AG08395 (cell line): ENCODE results near the gene GATAD2B.
"Not testable (repeated sequence)": the region's sequence is repeated elsewhere in the genome, so short reads cannot be mapped to it uniquely, and the experiment has no call there.

Experiments
- DNase-seq: peaks from one replicate; pipeline ENCODE4 v3.0.0; 2012; ENCODE audit warnings: mixed read lengths, low spot score

GATAD2B gene

DNA sequence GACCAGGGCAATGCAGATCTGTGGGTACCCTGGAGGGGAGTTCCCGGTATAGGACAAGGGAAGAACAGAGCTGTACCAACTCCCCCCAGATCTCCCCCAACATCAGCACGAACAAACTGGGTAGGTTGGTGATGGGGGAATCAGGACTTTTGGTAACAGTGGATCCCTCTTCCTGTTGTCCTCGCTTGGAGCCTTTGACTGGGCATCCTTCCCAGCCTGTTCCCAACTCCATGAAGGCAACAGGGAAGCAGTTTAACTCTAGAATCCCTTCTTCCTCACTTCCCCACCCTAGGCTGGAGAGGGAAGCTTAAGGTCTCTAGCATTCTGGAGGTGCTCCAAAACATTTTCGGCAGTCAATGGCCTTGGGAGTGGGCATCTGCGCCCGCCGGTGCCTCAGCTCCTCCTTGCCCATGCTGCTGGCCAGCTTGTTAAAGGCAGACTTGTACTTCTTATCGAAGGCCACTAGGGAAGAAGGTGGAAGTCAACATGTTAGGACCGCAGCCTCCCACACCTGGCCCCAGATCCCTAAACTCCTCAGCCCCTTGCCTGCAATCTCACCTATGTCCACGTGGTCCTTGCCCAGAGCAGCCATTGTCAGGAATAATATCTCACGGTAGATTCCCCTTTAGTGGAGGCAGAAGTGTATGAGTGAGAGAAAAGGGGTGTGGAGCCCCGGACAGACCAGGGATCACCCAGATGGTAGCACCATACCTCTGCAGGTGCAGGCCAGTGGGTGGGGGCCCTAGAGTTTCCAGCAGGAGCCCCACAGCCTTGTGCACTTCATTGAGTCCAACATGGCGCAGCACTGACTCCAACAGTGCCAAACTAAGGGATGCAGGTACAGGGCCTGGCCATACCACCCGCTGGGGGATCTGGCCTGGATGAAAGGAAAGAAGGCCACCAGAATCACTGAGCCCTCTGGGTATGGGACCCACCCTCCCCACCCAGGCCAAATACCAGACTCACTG, 7.5 kb upstream of the GATAD2B start:
- no peak for DNase-seq

DNA sequence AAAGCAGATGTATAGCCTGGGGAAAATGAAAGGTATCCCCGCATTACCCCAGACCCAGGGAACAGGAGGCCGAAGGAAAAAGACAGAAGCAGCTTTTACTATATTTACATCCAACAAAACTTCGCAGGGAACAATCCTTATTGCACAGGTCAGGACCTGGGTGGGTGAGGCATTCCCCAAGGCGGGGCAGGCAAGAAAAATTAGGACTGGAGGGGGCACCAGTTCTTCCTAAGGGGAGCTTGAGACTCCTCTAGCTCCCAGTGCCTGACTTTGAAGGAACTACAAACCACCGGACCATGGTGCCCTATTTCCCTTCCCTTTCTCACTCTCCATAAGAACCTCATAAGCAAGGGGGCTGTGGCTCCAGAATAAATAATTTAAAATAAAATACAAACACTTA, 6.7 kb upstream of the GATAD2B start:
- DNase-seq, result no peak

DNA sequence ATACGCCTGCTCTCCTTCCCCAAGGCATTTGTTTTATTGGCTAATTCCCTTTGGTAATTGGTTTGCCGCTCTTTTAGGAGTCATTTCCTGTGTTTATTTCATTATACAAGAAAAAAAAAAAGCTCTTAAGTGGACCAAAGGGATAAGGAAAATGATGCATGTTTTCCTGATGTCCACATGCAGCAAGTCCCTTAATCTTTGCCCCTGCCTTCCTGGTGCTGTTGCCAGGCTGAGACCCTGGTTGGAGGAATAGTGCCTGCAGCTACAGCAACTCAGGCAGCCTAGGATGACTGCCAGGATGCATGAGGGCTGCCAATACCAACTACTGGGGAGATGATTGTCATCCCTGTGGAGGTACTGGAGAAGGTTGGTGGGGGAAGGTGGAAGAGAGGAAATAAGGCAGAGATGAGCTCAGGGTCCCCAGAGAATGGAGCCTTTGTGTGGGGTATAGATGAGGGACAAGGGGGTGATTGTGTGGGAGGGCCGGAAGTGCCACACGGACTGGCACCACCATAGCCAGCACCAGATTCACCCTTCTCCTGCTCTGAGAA, 6.1 kb upstream of the GATAD2B start:
- no peak for DNase-seq

DNA sequence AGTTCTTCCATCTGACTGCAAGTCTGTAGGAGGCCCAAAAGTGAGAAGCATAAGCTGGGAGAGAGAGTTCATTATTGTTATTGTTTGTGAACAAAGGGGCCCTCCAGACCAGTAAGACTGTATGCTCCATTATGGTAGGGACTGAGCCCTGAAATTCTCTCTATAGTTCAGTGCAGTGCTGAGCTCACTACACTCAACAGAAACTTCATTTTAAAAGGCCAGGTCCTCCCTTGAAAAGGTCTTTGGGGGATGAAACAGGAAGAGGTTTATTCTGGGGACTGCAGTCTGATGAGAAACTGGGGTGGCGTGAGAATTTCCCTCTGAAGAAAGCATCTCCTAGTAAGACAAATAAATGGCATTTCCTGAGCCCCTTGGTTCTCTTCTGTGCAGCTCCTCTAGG, 5.5 kb upstream of the GATAD2B start:
- no peak for DNase-seq

GRCh38 chr1:153926405-153926804, 3.6 kb upstream of the GATAD2B start:
- DNase-seq, result no peak

DNA sequence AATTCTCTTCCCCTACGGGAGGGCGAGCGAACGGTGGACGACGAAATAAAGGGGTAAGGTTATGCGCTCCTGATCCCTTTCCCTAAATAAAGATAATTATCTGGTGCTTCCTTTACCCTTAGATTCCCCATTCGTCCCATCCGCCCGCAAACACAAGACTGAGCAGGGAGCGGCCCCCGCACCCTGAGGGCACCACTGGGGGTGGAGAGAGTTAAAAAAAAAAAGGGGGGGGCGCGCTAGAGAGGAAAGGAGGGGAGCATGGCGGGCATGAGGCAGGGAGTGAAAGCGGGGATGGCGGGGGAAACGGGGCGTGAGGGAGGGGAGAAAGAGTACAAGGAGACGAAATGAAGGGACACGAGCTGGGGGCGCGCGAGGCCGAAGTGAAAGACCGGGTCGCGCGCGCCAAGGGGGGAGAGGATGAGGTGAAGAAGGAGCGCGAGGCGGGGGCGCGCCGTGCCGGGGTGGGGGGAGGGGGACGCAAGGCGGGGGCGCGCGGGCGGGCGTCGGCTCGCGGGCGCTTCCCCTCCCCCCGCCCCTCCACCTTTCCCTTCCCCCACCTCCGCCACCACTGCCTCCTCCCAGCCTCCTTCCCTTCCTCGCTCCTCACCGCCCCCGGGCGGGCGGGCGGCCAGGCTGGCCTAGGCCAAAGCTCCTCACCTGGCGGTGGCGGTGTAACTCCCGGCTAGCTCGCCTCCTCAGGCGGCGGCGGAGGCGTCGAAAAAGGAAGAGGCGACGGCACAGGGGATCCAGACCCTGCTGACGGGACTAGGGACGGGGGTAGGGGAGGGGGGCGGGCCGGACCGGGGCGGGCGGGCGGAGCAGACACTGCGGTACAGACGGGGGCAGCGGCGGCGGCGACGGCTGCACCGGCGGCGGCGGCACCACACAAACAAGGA, 448 bp downstream of the GATAD2B start:
- peak; percentile 21 for DNase-seq

DNA sequence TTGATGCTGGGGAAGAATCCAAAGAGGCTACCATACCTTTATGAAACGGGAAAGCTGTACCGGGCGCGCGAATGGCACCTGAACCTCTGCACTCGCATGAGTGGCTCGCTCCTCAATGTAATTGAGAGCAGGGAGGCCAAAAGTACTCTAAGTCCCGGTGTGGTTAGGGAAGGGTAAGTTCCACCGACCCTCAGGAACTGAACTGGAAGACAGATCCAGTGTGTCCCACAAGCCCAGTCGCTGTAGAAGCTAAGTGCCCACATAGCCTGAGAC, 1.0 kb downstream of the GATAD2B start:
- no peak for DNase-seq

DNA sequence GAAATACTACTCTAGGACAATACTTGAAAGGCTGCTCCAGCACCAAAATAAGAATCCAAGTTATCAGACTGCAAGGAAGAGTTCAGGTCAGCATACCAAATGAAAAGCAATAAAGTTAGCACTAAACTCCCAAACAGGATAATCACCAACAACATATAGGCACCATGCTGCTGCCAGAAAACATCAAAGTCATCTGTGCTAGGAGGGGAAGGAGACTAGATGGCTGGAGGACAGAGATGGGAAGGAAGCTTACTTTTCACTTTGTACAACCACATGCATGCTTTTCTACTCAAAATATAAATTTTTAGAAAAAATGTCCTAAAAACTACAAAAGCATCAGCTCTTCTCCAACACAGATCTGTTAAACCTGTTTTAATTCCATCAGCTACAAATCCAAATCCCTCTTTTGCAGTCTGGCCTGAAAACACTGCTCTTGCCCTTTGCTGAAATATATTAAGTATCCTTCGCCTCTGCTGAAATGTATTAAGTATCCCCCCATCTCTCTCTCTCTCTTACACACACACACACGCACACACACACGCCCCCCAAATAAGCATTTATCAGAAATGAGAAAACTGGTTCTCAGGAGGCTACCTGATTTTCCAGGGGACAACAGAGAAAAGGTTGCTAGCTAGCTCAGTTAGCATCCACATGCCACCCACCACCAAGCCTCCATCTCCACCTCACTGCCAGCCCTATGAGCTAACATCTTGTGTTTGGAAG, 1.5 kb downstream of the GATAD2B start:
- DNase-seq, result no peak

DNA sequence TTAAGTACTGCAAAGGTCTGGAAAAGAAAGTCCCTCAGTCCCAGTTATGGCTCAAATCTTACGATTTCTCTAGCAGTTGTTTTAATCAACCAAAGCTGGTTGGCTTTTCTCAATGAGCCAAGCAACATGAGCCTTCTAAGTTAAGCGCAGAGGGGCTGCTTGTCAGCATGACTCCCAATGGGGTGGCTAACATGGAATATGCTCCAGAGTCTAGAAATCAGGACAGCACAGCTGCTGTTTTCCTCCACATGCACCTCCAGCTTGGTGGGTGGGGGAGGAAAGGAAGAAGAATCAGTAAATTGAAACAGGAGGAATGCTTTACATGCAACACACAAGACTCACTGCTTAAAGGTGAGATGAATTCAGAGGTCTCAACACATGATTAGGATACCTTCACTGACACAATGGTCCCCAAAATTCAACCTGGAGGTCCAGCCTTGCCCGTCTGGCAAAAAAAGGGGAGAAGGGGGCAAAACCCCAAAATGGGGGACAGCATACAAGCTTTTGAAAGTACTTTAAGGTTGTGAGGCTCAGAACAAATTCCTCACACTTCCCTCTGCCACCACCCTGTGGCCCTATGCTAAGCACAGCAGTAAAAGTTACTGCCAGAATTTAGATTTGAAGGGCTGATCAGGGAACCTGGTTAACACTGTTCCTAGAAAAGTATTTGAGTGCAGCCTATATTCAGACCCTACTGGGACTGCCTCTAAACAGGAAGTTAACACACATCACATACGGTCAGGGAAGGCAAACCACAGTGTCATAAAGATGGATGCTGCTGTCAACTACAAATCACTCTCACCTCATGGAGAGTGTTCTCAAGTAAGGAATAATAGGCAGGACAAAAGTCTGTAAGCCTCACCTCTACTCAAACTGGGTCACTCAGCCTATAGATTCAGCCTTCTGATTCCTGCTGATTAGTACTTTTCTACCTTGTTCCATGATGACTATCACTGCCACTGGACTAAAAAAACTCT, 2.6 kb downstream of the GATAD2B start:
- DNase-seq, result peak; percentile 19

GRCh38 chr1:153916297-153916696, 6.5 kb downstream of the GATAD2B start:
- DNase-seq, result no peak

DNA sequence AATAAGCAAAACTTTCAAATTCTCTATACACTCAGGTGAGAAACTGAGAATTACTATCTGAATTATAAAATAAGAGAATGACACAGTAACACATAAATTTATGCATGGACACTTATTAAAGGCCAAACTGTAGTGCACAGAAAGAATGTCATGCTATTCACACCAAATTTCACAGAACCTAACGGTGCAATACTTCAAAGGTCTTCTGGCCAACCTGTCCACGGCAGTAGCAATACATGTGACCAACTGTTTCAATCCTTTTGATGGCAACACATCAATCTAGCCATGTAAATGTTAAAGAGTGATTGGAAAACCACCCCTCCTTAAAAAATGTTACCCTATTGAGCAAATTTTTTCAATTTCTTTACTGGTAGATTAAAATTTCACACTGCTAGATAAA, 10.4 kb downstream of the GATAD2B start:
- no peak for DNase-seq

- not testable (repeated sequence) for DNase-seq
Measured at GRCh38 chr1:153910560-153910959, 12.2 kb downstream of the GATAD2B start.

- DNase-seq, result no peak
Measured at GRCh38 chr1:153908071-153908470, 14.7 kb downstream of the GATAD2B start.

DNA sequence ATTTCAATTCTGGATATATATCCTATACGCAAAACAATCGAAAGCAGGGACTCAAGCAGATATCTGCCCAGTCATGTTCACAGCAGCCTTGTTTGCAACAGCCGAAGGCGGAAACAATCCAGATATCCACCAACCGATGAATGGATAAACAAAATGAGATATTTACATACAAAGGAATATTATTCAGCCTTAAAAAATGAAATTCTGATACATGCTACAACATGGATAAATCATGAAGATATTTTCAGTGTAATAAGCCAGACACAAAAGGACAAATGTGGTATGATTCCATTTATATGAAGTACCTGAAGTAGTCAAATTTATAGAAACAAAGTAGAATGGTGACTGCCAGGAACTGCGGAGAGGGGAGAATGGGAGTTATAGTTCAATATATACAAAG, 15.6 kb downstream of the GATAD2B start:
- DNase-seq, result no peak

DNA sequence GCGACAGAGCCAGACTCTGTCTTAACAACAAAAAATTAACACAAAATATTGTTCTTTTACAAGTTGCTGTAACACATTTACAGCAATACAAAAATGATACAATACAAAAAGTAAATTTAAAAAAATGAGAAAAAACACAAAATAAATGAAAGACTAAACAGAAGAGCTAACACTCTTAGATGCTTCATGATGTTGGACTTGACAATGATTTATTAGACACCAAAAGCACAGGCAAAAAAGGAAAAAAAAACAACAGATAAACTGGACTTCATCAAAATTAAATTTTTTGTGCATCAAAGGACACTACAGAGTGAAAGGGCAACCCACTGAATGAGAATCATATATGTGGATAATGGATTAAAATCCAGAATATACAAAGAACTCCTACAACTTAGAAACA, 16.4 kb downstream of the GATAD2B start:
- DNase-seq, result no peak

- DNase-seq, result not testable (repeated sequence)
Measured at GRCh38 chr1:153905908-153906307, 16.9 kb downstream of the GATAD2B start.

GRCh38 chr1:153903841-153904455, 18.8 kb downstream of the GATAD2B start:
- no peak for DNase-seq

GRCh38 chr1:153899509-153899908, 23.3 kb downstream of the GATAD2B start:
- no peak for DNase-seq

DNA sequence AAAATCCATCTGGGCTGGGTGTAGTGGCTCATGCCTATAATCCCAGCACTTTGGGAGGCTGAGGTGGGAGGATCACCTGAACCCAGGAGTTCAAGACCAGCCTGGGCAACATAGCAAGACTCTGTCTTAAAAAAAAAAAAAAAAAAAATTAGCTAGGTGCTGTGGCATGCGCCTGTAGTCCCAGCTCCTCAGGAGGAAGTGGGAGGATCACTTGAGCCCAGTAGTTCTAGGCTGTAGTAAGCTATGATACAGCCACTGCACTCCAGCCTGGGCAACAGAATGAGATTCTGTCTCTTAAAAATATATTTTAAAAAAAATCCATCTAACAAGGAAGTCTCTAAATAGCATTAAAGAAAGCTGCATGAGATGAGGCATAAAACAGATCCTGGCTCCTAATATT, 26.9 kb downstream of the GATAD2B start:
- not testable (repeated sequence) for DNase-seq

DNA sequence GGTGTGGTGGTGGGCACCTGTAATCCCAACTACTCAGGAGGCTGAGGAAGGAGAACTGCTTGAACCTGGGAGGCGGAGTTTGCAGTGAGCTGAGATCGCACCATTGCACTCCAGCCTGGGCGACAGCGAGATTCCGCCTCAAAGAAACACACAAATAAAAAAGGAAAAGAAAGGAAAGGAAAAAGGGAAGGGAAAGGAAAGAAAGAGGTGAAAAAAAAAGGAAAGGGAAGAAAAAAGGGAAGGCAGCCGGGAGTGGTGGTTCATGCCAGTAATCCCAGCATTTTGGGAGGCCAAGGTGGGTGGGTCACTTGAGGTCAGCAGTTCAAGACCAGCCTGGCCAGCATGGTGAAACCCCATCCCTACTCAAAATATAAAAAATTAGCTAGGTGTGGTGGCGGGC, 31.7 kb downstream of the GATAD2B start:
- not testable (repeated sequence) for DNase-seq
